Measurements from ENCODE around the gene LILRA6.

The LILRA6 gene

DNA sequence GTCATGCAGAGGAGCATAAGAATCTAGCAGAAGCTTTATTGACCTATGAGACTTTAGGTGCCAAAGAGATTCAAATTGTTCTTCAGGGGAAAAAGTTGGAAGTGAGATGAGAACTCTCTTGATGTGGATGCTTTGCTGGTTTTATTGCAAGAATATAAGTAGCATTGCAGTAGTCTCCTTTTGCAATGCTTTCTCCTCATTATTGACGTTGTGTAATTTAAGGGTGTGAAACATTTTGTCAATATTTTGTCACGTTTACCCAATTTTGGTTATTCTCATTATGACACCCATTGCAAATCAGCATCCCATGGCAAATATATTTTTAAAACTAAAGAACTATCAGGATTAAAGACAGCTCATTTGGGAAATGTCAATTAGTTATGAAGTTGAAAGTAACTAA, 26.3 kb upstream of the LILRA6 start:
- TF ChIP-seq, protein P1, sequence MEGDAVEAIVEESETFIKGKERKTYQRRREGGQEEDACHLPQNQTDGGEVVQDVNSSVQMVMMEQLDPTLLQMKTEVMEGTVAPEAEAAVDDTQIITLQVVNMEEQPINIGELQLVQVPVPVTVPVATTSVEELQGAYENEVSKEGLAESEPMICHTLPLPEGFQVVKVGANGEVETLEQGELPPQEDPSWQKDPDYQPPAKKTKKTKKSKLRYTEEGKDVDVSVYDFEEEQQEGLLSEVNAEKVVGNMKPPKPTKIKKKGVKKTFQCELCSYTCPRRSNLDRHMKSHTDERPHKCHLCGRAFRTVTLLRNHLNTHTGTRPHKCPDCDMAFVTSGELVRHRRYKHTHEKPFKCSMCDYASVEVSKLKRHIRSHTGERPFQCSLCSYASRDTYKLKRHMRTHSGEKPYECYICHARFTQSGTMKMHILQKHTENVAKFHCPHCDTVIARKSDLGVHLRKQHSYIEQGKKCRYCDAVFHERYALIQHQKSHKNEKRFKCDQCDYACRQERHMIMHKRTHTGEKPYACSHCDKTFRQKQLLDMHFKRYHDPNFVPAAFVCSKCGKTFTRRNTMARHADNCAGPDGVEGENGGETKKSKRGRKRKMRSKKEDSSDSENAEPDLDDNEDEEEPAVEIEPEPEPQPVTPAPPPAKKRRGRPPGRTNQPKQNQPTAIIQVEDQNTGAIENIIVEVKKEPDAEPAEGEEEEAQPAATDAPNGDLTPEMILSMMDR (IDR thresholded peaks at IDR 0.05; ENCODE audit: control extremely low read depth, extremely low read depth, low read depth, missing control alignments) = no peak
- DNase-seq (ENCODE audit: extremely low spot score) = no peak
- POLR2A ChIA-PET = no interaction called here
- CTCF ChIA-PET = interaction anchor here (1.1 to 3.1 kb wide), 2 partner anchors 10 to 123 kb away, joined by 3 to 12 read pairs; partner anchors contain the start of gene LILRB5

DNA sequence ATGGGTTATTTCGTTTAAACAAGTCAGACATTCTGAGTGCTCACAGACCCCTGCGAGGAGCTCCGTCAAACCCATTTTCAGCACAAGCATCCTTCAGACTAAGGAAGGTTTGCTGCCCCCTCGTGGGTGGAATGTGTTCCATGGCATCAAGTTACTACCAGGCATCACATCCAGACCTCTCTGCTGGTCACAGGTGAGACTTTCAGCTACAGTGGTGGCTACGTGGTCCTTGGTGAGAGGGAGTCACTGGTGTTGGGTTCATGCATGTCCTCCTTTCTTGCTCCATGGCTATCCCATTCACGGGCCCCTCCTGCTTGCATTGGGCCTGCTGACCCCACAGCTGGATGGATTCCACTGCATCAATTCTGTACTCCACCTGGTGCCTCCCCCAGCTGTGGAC, 23.5 kb upstream of the LILRA6 start:
- TF ChIP-seq, protein P1 (IDR thresholded peaks at IDR 0.05; ENCODE audit: control extremely low read depth, extremely low read depth, low read depth, missing control alignments) = peak; percentile 72
- CTCF ChIA-PET = interaction anchor here (1.0 to 3.9 kb wide), 24 partner anchors 9 to 1070 kb away, joined by 3 to 28 read pairs (median 6); partner anchors contain the start of genes LENG1, LILRB2, LILRB5 and MBOAT7
- peak; percentile 70 for DNase-seq (ENCODE audit: extremely low spot score)
- POLR2A ChIA-PET = interaction anchor here (1.0 kb wide), 1 partner anchor 98 kb away, joined by 3 read pairs; no protein-coding TSS in a partner anchor

DNA sequence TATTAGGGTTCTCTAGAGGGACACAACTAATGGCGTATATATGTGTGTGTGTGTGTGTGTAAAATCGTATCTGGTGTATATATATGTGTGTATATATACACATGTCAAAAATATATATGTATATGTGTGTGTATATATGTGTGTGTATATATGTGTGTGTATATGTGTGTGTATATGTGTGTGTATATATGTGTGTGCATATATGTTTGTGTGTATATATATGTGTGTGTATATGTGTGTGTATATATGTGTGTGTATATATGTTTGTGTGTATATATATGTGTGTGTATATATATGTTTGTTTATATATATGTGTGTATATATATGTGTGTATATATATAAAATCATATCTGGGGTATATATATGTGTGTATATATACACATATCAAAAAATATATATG, 19.9 kb upstream of the LILRA6 start:
- TF ChIP-seq, protein P1 (IDR thresholded peaks at IDR 0.05; ENCODE audit: control extremely low read depth, extremely low read depth, low read depth, missing control alignments) = no peak
- ChIA-PET POLR2A (no interaction called here), CTCF (no interaction called here)
- no peak for DNase-seq (ENCODE audit: extremely low spot score)

DNA sequence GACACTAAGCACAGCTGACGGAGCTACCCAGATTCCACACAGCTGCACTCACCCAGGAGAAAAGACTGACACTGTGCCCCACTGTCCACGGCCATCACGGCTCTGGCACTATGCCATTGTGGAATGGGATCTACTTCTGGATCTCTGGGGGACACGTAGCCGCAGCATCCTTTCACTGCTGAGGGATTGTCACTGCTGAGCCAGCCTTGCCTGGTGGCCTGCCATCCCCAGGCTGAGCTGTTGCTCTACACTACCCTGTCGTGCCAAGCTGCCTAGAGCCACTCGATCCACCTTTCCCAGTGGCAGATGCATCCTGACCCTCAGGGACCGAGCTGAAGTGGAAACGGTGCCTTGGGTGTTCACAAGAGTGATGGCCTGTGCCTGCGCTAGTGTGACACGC, 19.5 kb upstream of the LILRA6 start:
- TF ChIP-seq, protein P1 (IDR thresholded peaks at IDR 0.05; ENCODE audit: control extremely low read depth, extremely low read depth, low read depth, missing control alignments) = no peak
- POLR2A ChIA-PET = no interaction called here
- no peak for DNase-seq (ENCODE audit: extremely low spot score)
- CTCF ChIA-PET = no interaction called here

DNA sequence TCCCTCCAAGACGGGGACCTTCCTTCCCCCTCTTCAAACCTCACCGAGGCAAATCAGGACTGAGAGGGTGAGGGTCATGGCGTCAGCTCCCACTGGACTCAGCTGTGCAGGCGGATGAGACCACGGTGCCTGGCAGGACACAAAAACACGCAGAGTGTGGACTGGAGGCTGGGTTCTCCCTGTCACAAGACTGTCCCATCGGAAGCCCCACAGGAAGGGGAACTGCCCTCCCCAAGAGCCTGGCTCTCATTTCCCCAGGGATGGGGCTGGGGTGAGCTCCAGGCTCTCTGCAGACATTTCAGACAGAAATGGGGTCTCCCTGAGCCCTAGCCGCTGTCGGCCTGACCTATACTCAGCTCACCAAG, 14.5 kb upstream of the LILRA6 start, which contains the start of gene LILRB5:
Gene LILRB5, minus strand, starts transcription at position 158 of the 365 bp plus-strand sequence. Its CDS starts 80 bp downstream, at position 78.
- POLR2A ChIA-PET = no interaction called here
- TF ChIP-seq, protein P1 (IDR thresholded peaks at IDR 0.05; ENCODE audit: control extremely low read depth, extremely low read depth, low read depth, missing control alignments) = no peak
- no peak for DNase-seq (ENCODE audit: extremely low spot score)
- CTCF ChIA-PET = interaction anchor here (2.8 to 3.4 kb wide), 2 partner anchors 9 to 12 kb away, joined by 12 to 20 read pairs; no protein-coding TSS in a partner anchor

DNA sequence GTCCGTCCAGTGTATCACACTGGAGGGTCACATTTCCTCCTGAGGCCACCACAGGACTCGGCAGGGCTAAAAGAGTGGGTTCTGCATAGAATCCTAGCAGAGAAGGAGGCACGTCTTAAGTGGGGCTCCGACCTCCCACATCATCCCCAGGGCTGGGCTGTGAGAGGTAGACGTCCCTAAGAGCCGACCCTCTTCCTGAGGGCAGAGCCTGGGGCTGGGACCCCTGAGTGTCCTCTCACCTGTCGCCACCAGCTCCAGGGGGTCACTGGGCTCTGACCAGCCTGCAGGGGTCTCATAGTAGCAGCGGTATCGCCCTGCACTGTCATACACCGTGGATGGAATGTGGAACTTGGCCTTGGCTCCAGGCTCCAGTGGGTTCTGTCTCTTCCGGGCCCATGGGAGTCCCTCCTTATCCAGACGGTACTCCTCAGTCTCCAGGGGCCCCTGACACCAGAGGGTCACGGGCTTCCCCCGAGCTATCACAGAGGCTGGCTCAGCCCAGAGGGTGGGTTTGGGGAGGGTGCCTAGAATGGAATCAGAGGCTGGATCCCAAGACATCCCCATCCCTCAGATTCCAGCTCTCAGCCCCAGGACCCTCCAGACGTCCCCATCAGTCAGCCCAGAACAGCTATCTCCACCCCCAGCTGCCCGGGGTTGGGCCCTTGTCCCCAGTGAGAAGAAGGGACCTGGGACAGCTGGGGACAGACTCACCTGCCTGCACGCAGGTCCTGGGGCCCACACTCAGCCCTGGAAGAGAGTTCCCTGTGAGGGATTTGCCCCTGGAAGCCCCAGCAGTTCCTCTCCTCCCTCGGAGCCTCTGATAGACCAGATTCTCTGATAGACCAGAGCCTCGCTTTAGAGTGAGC, 13.9 kb upstream of the LILRA6 start:
- no peak for DNase-seq (ENCODE audit: extremely low spot score)
- CTCF ChIA-PET = interaction anchor here (2.8 to 3.4 kb wide), 2 partner anchors 10 to 12 kb away, joined by 12 to 20 read pairs; no protein-coding TSS in a partner anchor
- POLR2A ChIA-PET = no interaction called here
- TF ChIP-seq, protein P1 (IDR thresholded peaks at IDR 0.05; ENCODE audit: control extremely low read depth, extremely low read depth, low read depth, missing control alignments) = no peak
